NCI-H510A (cell line): ENCODE data around the gene CHRDL2.
A peak's percentile ranks its signal among the peaks of the same experiment; 100 is the strongest.
"Not testable (repeated sequence)": the region's sequence is repeated elsewhere in the genome, so short reads cannot be mapped to it uniquely, and the experiment has no call there.

Experiments
- DNase-seq: peaks from one replicate; lab custom pipeline; 2025; lab: John Stamatoyannopoulos, UW

CHRDL2 gene

GRCh38 chr11:74731301-74732094, at the start of gene CHRDL2:
CHRDL2 (minus strand) TSS chr11:74731426; CDS start chr11:74730888, 538 bp downstream.
- DNase-seq = no peak

GRCh38 chr11:74780248-74781005, 49.2 kb upstream of the CHRDL2 start:
- no peak for DNase-seq

GRCh38 chr11:74778581-74778980, 47.4 kb upstream of the CHRDL2 start:
- no peak for DNase-seq

GRCh38 chr11:74777877-74778276, 46.7 kb upstream of the CHRDL2 start:
- DNase-seq = no peak

- DNase-seq = no peak
Observed at GRCh38 chr11:74777038-74777437, 45.8 kb upstream of the CHRDL2 start.

- DNase-seq = no peak
Observed at GRCh38 chr11:74776546-74776945, 45.3 kb upstream of the CHRDL2 start.

- no peak for DNase-seq
Observed at GRCh38 chr11:74775762-74776161, 44.5 kb upstream of the CHRDL2 start.

- DNase-seq = no peak
Observed at GRCh38 chr11:74773476-74773875, 42.2 kb upstream of the CHRDL2 start.

- no peak for DNase-seq
Observed at GRCh38 chr11:74771139-74771538, 39.9 kb upstream of the CHRDL2 start.

- no peak for DNase-seq
Observed at GRCh38 chr11:74770456-74770855, 39.2 kb upstream of the CHRDL2 start.

- no peak for DNase-seq
Observed at GRCh38 chr11:74769055-74769707, 38.0 kb upstream of the CHRDL2 start.

GRCh38 chr11:74768172-74768651, 37.0 kb upstream of the CHRDL2 start:
- DNase-seq = not testable (repeated sequence)

- DNase-seq = no peak
Observed at GRCh38 chr11:74766905-74767304, 35.7 kb upstream of the CHRDL2 start.

GRCh38 chr11:74756571-74756970, 25.3 kb upstream of the CHRDL2 start:
- DNase-seq = no peak

- DNase-seq = no peak
Observed at GRCh38 chr11:74755395-74755995, 24.3 kb upstream of the CHRDL2 start.

- no peak for DNase-seq
Observed at GRCh38 chr11:74754507-74755252, 23.5 kb upstream of the CHRDL2 start.

GRCh38 chr11:74751303-74751702, 20.1 kb upstream of the CHRDL2 start:
- no peak for DNase-seq

GRCh38 chr11:74750598-74750997, 19.4 kb upstream of the CHRDL2 start:
- DNase-seq = not testable (repeated sequence)

- DNase-seq = no peak
Observed at GRCh38 chr11:74749965-74750296, 18.7 kb upstream of the CHRDL2 start.

- DNase-seq = peak; percentile 45
Observed at GRCh38 chr11:74749127-74749964, 18.1 kb upstream of the CHRDL2 start.
